DOHH2 (cell line): ENCODE data around the gene FIGN.

ENCODE experiments used
- H3F3A ChIP-seq: fragments of 200-600 bp; sonication (generic), shearing (Covaris generic); 2 replicates; pipeline ENCODE4 v1.6.0; 2016; ENCODE audit warnings: antibody characterized with exemption, mild to moderate bottlenecking; ENCODE audit not compliant: control insufficient read depth, insufficient read depth
- H3K27ac ChIP-seq: fragments of 200-600 bp; sonication (generic); 2 replicates; pipeline ENCODE4 v1.5.1; 2014; ENCODE audit warnings: low read depth, mild to moderate bottlenecking, low read length, moderate library complexity
- H3K27me3 ChIP-seq: fragments of 200-600 bp; sonication (generic); 2 replicates; pipeline ENCODE4 v1.6.1; 2014; ENCODE audit warnings: mild to moderate bottlenecking, low read length, mixed read lengths; ENCODE audit not compliant: control insufficient read depth
- H3K36me3 ChIP-seq: fragments of 200-600 bp; sonication (generic); 2 replicates; pipeline ENCODE4 v1.6.1; 2014; ENCODE audit warnings: mild to moderate bottlenecking, low read length, moderate library complexity, mixed read lengths; ENCODE audit not compliant: control insufficient read depth
- H3K4me1 ChIP-seq: fragments of 200-600 bp; sonication (generic); 2 replicates; pipeline ENCODE4 v1.6.1; 2014; ENCODE audit warnings: mild to moderate bottlenecking, low read length, mixed read lengths; ENCODE audit not compliant: control insufficient read depth
- H3K4me2 ChIP-seq: fragments of 200-600 bp; sonication (generic); 2 replicates; pipeline ENCODE4 v1.6.0; 2014; ENCODE audit warnings: mild to moderate bottlenecking, low read length, moderate library complexity
- H3K4me3 ChIP-seq: fragments of 200-600 bp; sonication (generic); 2 replicates; pipeline ENCODE4 v1.5.1; 2014; ENCODE audit warnings: mild to moderate bottlenecking, low read length, mixed read lengths
- H3K79me2 ChIP-seq: fragments of 200-600 bp; sonication (generic); 2 replicates; pipeline ENCODE4 v1.6.1; 2014; ENCODE audit warnings: mild to moderate bottlenecking, low read length, mixed read lengths; ENCODE audit not compliant: control insufficient read depth
- H3K9me2 ChIP-seq: fragments of 200-600 bp; sonication (generic); replicated peaks from 2 replicates; pipeline ENCODE4 v1.6.1; 2014; ENCODE audit warnings: mild to moderate bottlenecking, low read length, mixed read lengths; ENCODE audit not compliant: control insufficient read depth
- H3K9me3 ChIP-seq: fragments of 200-600 bp; sonication (generic); 2 replicates; pipeline ENCODE4 v1.6.1; 2014; ENCODE audit warnings: antibody characterized with exemption, low read length, mixed read lengths; ENCODE audit not compliant: control insufficient read depth, insufficient read depth
- H4K20me1 ChIP-seq: fragments of 200-600 bp; sonication (generic); 2 replicates; pipeline ENCODE4 v1.6.0; 2014; ENCODE audit warnings: low read depth, mild to moderate bottlenecking, antibody characterized with exemption, low read length, moderate library complexity; ENCODE audit not compliant: control insufficient read depth, insufficient read depth
- EZH2phosphoT487 ChIP-seq: fragments of 200-600 bp; sonication (generic); IDR thresholded peaks from 2 replicates; pipeline ENCODE4 v1.6.1; 2017; ENCODE audit warnings: borderline replicate concordance, mild to moderate bottlenecking, antibody characterized with exemption, low read length, moderate library complexity, mixed read lengths
- TF ChIP-seq, protein P1 (sequence below): fragments of 200-600 bp; sonication (generic); IDR thresholded peaks from one replicate; pipeline ENCODE4 v1.5.1; 2014; ENCODE audit warnings: antibody characterized with exemption, mild to moderate bottlenecking, low read depth, low read length; ENCODE audit not compliant: poor library complexity, severe bottlenecking

FIGN gene

DNA sequence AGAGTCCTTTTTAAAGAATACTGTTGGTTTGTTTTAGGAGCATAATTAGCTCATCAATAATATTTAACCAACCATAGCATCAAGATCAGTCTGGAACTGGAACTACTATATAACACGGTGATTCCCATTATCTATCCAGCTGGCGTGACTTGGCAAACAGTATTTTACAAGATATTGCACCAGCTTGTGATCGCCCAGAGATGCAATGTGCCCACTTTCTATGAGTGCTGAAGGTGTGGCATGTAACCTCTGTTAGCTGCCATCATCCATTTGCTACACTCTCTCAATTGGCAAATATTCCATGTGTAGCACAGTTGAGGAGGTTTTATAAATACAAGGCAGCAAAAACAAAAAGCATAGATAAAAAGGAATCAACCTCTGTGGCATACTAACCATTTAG lies 64.9 kb downstream of the FIGN start:
- Histone ChIP-seq H3K4me1 (no peaks in the 10 kb centered on the region), H3K4me2 (no peak overlapping the region), H3F3A (no peaks in the 10 kb centered on the region), H3K9me3 (no peaks in the 10 kb centered on the region), H3K79me2 (no peaks in the 10 kb centered on the region), H4K20me1 (no peaks in the 10 kb centered on the region), H3K36me3 (no peaks in the 10 kb centered on the region), H3K9me2 (no peaks in the 10 kb centered on the region), H3K4me3 (no peak overlapping the region), H3K27me3 (no peaks in the 10 kb centered on the region), H3K27ac (no peak overlapping the region)
- no peak for TF ChIP-seq EZH2phosphoT487
- TF ChIP-seq, protein P1, sequence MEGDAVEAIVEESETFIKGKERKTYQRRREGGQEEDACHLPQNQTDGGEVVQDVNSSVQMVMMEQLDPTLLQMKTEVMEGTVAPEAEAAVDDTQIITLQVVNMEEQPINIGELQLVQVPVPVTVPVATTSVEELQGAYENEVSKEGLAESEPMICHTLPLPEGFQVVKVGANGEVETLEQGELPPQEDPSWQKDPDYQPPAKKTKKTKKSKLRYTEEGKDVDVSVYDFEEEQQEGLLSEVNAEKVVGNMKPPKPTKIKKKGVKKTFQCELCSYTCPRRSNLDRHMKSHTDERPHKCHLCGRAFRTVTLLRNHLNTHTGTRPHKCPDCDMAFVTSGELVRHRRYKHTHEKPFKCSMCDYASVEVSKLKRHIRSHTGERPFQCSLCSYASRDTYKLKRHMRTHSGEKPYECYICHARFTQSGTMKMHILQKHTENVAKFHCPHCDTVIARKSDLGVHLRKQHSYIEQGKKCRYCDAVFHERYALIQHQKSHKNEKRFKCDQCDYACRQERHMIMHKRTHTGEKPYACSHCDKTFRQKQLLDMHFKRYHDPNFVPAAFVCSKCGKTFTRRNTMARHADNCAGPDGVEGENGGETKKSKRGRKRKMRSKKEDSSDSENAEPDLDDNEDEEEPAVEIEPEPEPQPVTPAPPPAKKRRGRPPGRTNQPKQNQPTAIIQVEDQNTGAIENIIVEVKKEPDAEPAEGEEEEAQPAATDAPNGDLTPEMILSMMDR, result no peak

DNA sequence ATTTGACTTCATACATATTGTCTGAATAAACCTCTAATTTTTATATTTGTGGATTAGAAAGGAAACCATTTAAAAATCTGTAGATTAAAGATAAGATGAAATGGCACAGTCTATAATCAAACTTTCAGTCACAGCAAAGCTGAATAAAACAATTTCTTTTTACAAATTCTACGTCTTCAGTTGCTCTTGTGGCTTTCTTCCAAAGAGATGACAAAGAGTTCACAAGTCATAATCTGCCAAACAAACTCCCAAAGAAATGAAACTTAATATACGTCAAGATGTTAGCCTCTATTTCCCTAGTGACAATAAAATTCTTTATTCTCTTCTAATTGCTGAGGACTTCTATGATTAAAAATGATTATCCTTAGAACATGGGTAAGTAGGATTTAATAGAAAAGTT lies 66.3 kb downstream of the FIGN start:
- no peaks in the 10 kb centered on the region for H3K9me2 ChIP-seq
- no peak overlapping the region for H3K27ac ChIP-seq
- H3K4me2 ChIP-seq, result no peak overlapping the region
- no peaks in the 10 kb centered on the region for H3K27me3 ChIP-seq
- H3K36me3 ChIP-seq, result no peaks in the 10 kb centered on the region
- H3F3A ChIP-seq, result no peaks in the 10 kb centered on the region
- no peaks in the 10 kb centered on the region for H3K9me3 ChIP-seq
- no peaks in the 10 kb centered on the region for H3K4me1 ChIP-seq
- TF ChIP-seq EZH2phosphoT487, result no peak
- TF ChIP-seq, protein P1, result no peak
- no peaks in the 10 kb centered on the region for H4K20me1 ChIP-seq
- H3K79me2 ChIP-seq, result no peaks in the 10 kb centered on the region
- H3K4me3 ChIP-seq, result no peak overlapping the region

DNA sequence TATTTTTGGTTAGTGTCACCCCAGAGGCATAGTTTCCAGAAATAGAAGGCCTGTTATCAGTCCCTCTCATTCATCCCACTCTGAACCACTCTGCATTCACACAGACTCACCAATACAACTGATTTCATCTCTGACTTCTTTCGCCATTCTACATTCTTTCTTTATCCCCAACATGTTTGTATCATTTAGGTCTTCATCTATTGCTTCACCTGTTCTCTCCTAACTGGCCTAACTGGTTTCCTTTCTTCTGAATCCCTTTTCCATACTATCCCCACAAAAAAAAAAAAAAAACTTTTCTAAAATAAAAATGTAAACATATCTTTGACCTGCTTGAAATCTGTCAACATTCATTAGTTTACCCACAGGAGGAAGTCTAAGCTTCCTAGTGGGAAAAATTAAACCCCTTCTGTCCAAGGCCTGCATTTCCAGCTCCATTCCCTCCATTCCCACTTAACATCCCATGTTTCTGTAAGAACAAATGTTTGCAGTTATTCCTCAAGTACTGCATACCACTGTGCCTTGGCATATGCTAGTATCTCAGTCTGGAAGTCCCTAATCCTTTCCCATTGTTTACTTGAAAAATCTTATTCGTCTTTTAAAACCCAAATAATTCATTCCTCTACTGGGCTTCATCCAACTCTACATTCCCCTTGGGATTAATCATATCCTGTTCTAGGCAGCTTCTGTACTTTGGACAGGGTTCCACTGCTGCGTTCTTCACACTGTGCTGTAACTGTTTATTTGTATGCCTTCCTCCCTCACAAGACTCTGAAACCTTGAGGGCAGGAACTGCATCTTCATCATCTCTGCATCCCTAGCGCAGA lies 68.5 kb downstream of the FIGN start:
- Histone ChIP-seq H3K4me1 (no peaks in the 10 kb centered on the region), H3K4me3 (no peak overlapping the region), H3K79me2 (no peaks in the 10 kb centered on the region), H3K36me3 (no peaks in the 10 kb centered on the region), H4K20me1 (no peaks in the 10 kb centered on the region), H3K9me3 (no peaks in the 10 kb centered on the region), H3K4me2 (no peak overlapping the region), H3K9me2 (no peaks in the 10 kb centered on the region), H3K27me3 (no peaks in the 10 kb centered on the region), H3K27ac (no peak overlapping the region), H3F3A (no peaks in the 10 kb centered on the region)
- no peak for TF ChIP-seq EZH2phosphoT487
- TF ChIP-seq, protein P1, result no peak
